Measurements from ENCODE around the gene MBD5. TPM values are rescaled to one million over a fixed set of nuclear protein-coding genes. Genes with fewer than 3 reads are reported as not detected.

The MBD5 gene
- total RNA-seq, 1 donor from 2014 or later: 8.3 TPM

- no peak overlapping the region for H3K27ac ChIP-seq
- intact Hi-C loops (cut with DNase I): no loop called here
- no peak for DNase-seq (ENCODE audit: low spot score in 2 of 2)
- TF ChIP-seq, protein P1, sequence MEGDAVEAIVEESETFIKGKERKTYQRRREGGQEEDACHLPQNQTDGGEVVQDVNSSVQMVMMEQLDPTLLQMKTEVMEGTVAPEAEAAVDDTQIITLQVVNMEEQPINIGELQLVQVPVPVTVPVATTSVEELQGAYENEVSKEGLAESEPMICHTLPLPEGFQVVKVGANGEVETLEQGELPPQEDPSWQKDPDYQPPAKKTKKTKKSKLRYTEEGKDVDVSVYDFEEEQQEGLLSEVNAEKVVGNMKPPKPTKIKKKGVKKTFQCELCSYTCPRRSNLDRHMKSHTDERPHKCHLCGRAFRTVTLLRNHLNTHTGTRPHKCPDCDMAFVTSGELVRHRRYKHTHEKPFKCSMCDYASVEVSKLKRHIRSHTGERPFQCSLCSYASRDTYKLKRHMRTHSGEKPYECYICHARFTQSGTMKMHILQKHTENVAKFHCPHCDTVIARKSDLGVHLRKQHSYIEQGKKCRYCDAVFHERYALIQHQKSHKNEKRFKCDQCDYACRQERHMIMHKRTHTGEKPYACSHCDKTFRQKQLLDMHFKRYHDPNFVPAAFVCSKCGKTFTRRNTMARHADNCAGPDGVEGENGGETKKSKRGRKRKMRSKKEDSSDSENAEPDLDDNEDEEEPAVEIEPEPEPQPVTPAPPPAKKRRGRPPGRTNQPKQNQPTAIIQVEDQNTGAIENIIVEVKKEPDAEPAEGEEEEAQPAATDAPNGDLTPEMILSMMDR (IDR thresholded peaks at IDR 0.05): no peak
- no peak overlapping the region for H3K4me3 ChIP-seq
- H3K4me1 ChIP-seq: no peaks in the 10 kb centered on the region
- no peaks in the 10 kb centered on the region for H3K9me3 ChIP-seq
- H3K27me3 ChIP-seq: no peaks in the 10 kb centered on the region
- H3K36me3 ChIP-seq: no peaks in the 10 kb centered on the region
Observed at GRCh38 chr2:148273158-148273691, 252.3 kb downstream of the MBD5 start.

- Histone ChIP-seq H3K36me3 (no peaks in the 10 kb centered on the region), H3K4me1 (peaks cover 0 to 12% of the 10 kb centered on the region in 2 donors), H3K9me3 (no peaks in the 10 kb centered on the region), H3K27me3 (no peaks in the 10 kb centered on the region), H3K4me3 (no peak overlapping the region), H3K27ac (no peak overlapping the region)
- no peak for DNase-seq (ENCODE audit: low spot score in 2 of 2)
- intact Hi-C loops (cut with DNase I): no loop called here
- TF ChIP-seq, protein P1 (IDR thresholded peaks at IDR 0.05): no peak
Observed at GRCh38 chr2:148279216-148279615, 258.3 kb downstream of the MBD5 start.

- Histone ChIP-seq H3K27me3 (no peaks in the 10 kb centered on the region), H3K9me3 (no peaks in the 10 kb centered on the region), H3K36me3 (no peaks in the 10 kb centered on the region), H3K4me3 (no peak overlapping the region), H3K27ac (no peak overlapping the region), H3K4me1 (peaks cover 0 to 12% of the 10 kb centered on the region in 2 donors)
- intact Hi-C loops (cut with DNase I): no loop called here
- no peak for DNase-seq (ENCODE audit: low spot score in 2 of 2)
- TF ChIP-seq, protein P1 (IDR thresholded peaks at IDR 0.05): no peak
Observed at GRCh38 chr2:148282201-148282600, 261.3 kb downstream of the MBD5 start.

- Histone ChIP-seq H3K4me1 (no peaks in the 10 kb centered on the region), H3K4me3 (no peak overlapping the region), H3K27ac (no peak overlapping the region), H3K27me3 (no peaks in the 10 kb centered on the region), H3K9me3 (no peaks in the 10 kb centered on the region), H3K36me3 (no peaks in the 10 kb centered on the region)
- DNase-seq (ENCODE audit: low spot score in 2 of 2): no peak
- intact Hi-C loops (cut with DNase I): no loop called here
- TF ChIP-seq, protein P1 (IDR thresholded peaks at IDR 0.05): no peak
Observed at GRCh38 chr2:148292431-148292830, 271.5 kb downstream of the MBD5 start.

DNA sequence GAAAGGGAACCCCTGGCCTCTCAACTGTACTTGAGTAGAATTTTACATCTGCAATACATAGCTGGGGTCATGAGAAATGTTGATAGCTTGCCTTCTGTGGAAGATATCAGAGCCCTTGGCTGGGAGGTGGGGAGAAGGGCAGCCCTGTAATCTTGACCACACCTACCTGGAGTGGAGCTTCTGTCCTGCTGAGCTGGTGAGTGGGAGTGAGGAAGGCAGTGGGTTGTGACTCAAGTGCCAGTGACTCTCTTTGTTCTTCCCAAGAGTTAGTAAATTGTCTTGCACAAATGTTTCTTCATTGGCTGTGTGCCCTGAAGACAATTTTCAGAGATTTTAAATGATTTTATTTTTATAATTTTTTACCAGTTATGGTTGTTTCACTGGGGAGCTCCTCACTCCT lies 277.3 kb downstream of the MBD5 start:
- H3K4me3 ChIP-seq: no peak overlapping the region
- TF ChIP-seq, protein P1 (IDR thresholded peaks at IDR 0.05): no peak
- intact Hi-C loops (cut with DNase I): no loop called here
- H3K27ac ChIP-seq: no peak overlapping the region
- no peaks in the 10 kb centered on the region for H3K9me3 ChIP-seq
- H3K4me1 ChIP-seq: no peaks in the 10 kb centered on the region
- DNase-seq (ENCODE audit: low spot score in 2 of 2): no peak
- H3K36me3 ChIP-seq: no peaks in the 10 kb centered on the region
- no peaks in the 10 kb centered on the region for H3K27me3 ChIP-seq

DNA sequence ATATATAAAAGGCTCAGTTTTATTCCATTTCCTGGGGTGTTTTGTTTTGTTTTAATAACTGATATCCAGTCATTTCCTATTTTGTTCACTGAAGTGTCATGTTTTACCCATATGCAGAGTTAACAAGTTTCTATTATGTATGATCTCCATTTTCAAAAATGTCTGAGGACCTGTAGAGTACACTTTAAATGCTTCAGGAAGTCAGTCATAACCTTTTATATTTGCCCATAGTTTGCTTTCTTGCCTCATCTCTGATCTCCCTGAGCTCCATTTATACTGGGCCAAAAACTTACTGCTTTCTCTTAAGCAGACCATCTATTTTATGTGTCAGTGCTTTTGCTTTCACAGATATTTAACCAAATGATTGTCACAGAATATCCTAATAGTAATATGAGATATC lies 278.7 kb downstream of the MBD5 start:
- TF ChIP-seq, protein P1 (IDR thresholded peaks at IDR 0.05): no peak
- DNase-seq (ENCODE audit: low spot score in 2 of 2): no peak
- intact Hi-C loops (cut with DNase I): no loop called here
- Histone ChIP-seq H3K9me3 (no peaks in the 10 kb centered on the region), H3K36me3 (no peaks in the 10 kb centered on the region), H3K27ac (no peak overlapping the region), H3K27me3 (no peaks in the 10 kb centered on the region), H3K4me3 (no peak overlapping the region), H3K4me1 (no peaks in the 10 kb centered on the region)

Measured in ascending aorta (tissue), 2 donors.